Left ventricle myocardium inferior (tissue), 1 donor: Measurements from ENCODE around the gene SURF1. TPM values are rescaled to one million over a fixed set of nuclear protein-coding genes. Genes with fewer than 3 reads are reported as not detected.
"Not testable (repeated sequence)": the region's sequence is repeated elsewhere in the genome, so short reads cannot be mapped to it uniquely, and the experiment has no call there.

ENCODE experiments used
- DNase-seq: peaks from one replicate; pipeline ENCODE4 v3.0.0-alpha.2; 2020
- H3K27ac ChIP-seq: fragments of 200-600 bp; replicated peaks from 2 replicates; pipeline ENCODE4 v1.8.0; 2021
- H3K27me3 ChIP-seq: fragments of 200-600 bp; 2 replicates; pipeline ENCODE4 v1.8.0; 2021; ENCODE audit warnings: low read depth
- H3K36me3 ChIP-seq: fragments of 200-600 bp; 2 replicates; pipeline ENCODE4 v1.8.0; 2021
- H3K4me1 ChIP-seq: fragments of 200-600 bp; 2 replicates; pipeline ENCODE4 v1.8.0; 2021
- H3K4me3 ChIP-seq: fragments of 200-600 bp; 2 replicates; pipeline ENCODE4 v1.8.0; 2021; ENCODE audit warnings: mild to moderate bottlenecking, moderate library complexity
- H3K9me3 ChIP-seq: fragments of 200-600 bp; replicated peaks from 2 replicates; pipeline ENCODE4 v1.8.0; 2021
- CTCF ChIP-seq: fragments of 200-600 bp; IDR thresholded peaks from 2 replicates; pipeline ENCODE4 v1.8.0; 2021; ENCODE audit warnings: antibody characterized with exemption, mild to moderate bottlenecking, borderline replicate concordance
- intact Hi-C: fragments of 100-400 bp; cut with micrococcal nuclease; formaldehyde crosslinking; loops from one replicate; pipeline ENCODE4 v1.11.0; 2022
- total RNA-seq: library from RNA; stranded (reverse); fragmentation: NEBNext Ultra II Directional; extraction: Animal tissue kit (Norgen Biotek cat#: 25700); gene quantifications from one replicate; pipeline ENCODE4 v1.2.1, GENCODE V29; 2021
- donor health status: DM: no; HTN: yes; CAD: no; lungs with severe emphysema.

The SURF1 gene
- total RNA-seq, 1 donor from 2014 or later, result 60.7 TPM

- DNase-seq, result no peak
- Histone ChIP-seq H3K36me3 (no peaks in the 10 kb centered on the region), H3K4me3 (no peak overlapping the region), H3K9me3 (no peaks in the 10 kb centered on the region), H3K4me1 (peaks cover 33% of the 10 kb centered on the region), H3K27me3 (no peaks in the 10 kb centered on the region), H3K27ac (no peak overlapping the region)
- no peak for TF ChIP-seq CTCF
- intact Hi-C loops, result no loop called here
These were observed 22.2 kb upstream of the SURF1 start for GRCh38 chr9:133378408-133378962.

- Histone ChIP-seq H3K27me3 (no peaks in the 10 kb centered on the region), H3K4me3 (no peak overlapping the region), H3K9me3 (no peaks in the 10 kb centered on the region), H3K4me1 (peaks cover 40% of the 10 kb centered on the region), H3K36me3 (peaks cover 6% of the 10 kb centered on the region), H3K27ac (no peak overlapping the region)
- no peak for DNase-seq
- intact Hi-C loops, result no loop called here
- no peak for TF ChIP-seq CTCF
These were observed 21.5 kb upstream of the SURF1 start for GRCh38 chr9:133377721-133378216.

GRCh38 chr9:133377280-133377679, 21.0 kb upstream of the SURF1 start:
- H3K27me3 ChIP-seq, H3K4me3 ChIP-seq, H3K27ac ChIP-seq, H3K9me3 ChIP-seq, H3K36me3 ChIP-seq, intact Hi-C loops, DNase-seq: not testable (repeated sequence)
- peaks cover 45% of the 10 kb centered on the region for H3K4me1 ChIP-seq

GRCh38 chr9:133375724-133376654, 19.7 kb upstream of the SURF1 start, which contains the start of the genes STKLD1 and SURF4:
Gene STKLD1 (plus strand): TSS chr9:133376366. CDS start chr9:133376474, 108 bp downstream.
Gene SURF4 (minus strand): TSS chr9:133376060. CDS start chr9:133375969, 91 bp downstream.
- Histone ChIP-seq H3K4me3 (peak within 1 kb of the TSS; percentile 97), H3K27me3 (no peaks in the 10 kb centered on the region), H3K36me3 (peaks cover 7% of the 10 kb centered on the region), H3K9me3 (no peaks in the 10 kb centered on the region), H3K4me1 (peaks cover 58% of the 10 kb centered on the region), H3K27ac (peak within 1 kb of the TSS; percentile 97)
- intact Hi-C loops, result no loop called here
- TF ChIP-seq CTCF, result peak; percentile 34
- DNase-seq, result peak; percentile 97

- H3K27ac ChIP-seq, result peak overlapping the region; percentile 97
- intact Hi-C loops, result no loop called here
- TF ChIP-seq CTCF, result no peak
- H3K36me3 ChIP-seq, result peaks cover 13% of the 10 kb centered on the region
- no peaks in the 10 kb centered on the region for H3K27me3 ChIP-seq
- DNase-seq, result no peak
- peaks cover 66% of the 10 kb centered on the region for H3K4me1 ChIP-seq
- no peaks in the 10 kb centered on the region for H3K9me3 ChIP-seq
- peak overlapping the region; percentile 97 for H3K4me3 ChIP-seq
These were observed 18.9 kb upstream of the SURF1 start for GRCh38 chr9:133375116-133375723.
